Omental fat pad (tissue), 4 donors: ENCODE measurements around the gene PPP6R2. TPM values are rescaled to one million over a fixed set of nuclear protein-coding genes. Genes with fewer than 3 reads are reported as not detected.

Experiments
- ATAC-seq: fragments of 150-250 bp; one replicate; pipeline ENCODE4 v1.9.1; 2016; ENCODE audit warnings: mild to moderate bottlenecking, moderate library complexity; ENCODE audit not compliant: low FRiP score
- DNase-seq: peaks from one replicate; pipeline ENCODE4 v3.0.0-alpha.2; 2019; ENCODE audit warnings: low spot score
- total RNA-seq, 4 donors: library from RNA; depleted of rRNA; stranded (reverse); fragments of >200 nt; gene quantifications; one replicate each; pipeline ENCODE4 v1.1.0, GENCODE V29; 2016
- TF ChIP-seq, protein P1 (sequence below), 3 donors: fragments of 450-650 bp; IDR thresholded peaks; one replicate each; pipeline ENCODE4 v1.5.1; 2016 to 2017; ENCODE audit warnings: antibody characterized with exemption in 3 of 3, mild to moderate bottlenecking in 3 of 3, moderate library complexity in 2 of 3

The PPP6R2 gene
- total RNA-seq, 4 donors from 2014 or later, result 35.6 to 64.6 (median 41.7) TPM

DNA sequence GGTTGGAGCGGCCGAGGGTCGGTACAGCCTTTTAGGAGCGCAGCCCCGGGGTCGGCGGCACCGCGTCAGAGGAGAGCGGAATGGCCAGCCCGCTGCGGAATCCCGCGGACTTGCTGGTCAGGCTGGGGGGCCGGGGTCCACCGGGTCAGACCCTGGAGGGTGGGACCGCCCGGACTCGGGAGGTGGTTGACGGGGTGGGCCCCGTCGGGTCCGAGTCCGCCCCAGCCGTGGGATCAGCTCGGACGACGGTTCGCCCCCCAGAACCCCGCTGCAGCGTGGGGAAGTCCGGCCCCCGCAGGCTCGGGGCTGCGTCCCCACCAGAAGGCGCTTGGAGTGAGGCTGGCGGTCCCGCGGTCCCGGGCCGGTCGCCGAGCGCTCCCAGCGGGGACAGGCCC, 137.9 kb downstream of the PPP6R2 start:
- DNase-seq (no peak), ATAC-seq (no peak)
- TF ChIP-seq, protein P1, sequence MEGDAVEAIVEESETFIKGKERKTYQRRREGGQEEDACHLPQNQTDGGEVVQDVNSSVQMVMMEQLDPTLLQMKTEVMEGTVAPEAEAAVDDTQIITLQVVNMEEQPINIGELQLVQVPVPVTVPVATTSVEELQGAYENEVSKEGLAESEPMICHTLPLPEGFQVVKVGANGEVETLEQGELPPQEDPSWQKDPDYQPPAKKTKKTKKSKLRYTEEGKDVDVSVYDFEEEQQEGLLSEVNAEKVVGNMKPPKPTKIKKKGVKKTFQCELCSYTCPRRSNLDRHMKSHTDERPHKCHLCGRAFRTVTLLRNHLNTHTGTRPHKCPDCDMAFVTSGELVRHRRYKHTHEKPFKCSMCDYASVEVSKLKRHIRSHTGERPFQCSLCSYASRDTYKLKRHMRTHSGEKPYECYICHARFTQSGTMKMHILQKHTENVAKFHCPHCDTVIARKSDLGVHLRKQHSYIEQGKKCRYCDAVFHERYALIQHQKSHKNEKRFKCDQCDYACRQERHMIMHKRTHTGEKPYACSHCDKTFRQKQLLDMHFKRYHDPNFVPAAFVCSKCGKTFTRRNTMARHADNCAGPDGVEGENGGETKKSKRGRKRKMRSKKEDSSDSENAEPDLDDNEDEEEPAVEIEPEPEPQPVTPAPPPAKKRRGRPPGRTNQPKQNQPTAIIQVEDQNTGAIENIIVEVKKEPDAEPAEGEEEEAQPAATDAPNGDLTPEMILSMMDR (IDR thresholded peaks at IDR 0.05), result no peak

DNA sequence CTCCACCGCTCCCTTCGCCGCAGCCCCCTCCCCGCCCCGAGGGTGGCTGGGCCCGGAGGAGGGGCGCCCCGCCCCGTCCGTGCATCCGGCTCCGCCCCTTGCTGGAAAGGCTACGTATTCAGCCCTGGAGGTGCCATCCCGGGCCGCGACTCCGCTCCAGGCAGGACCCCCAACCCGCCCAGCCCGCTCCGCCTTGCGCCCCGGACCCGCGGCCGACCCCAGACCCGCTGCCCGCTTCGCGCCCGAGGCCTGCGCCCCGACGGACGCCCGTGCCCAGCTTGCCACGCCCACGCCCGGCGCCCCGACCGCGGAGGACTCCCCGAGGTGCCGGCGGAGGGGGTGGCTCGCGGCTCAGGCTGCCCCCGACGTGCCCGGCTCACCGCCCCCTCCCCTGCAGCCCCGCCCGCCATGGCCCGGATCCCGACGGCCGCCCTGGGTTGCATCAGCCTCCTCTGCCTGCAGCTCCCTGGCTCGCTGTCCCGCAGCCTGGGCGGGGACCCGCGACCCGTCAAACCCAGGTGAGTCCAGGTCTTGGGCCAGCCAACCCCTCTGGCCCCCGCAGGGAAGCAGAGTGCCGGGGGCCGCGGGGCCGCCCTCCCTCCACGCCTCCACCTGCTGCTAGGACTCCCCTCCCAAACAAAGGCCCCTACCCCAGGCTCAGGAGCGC, 138.4 kb downstream of the PPP6R2 start, which contains the start of gene ADM2:
ADM2 (plus strand) TSS at position 104 of the 667 bp plus-strand sequence; CDS start at position 409, 305 bp downstream.
- ATAC-seq (no peak), DNase-seq (no peak)
- TF ChIP-seq, protein P1 (IDR thresholded peaks at IDR 0.05), result no peak

DNA sequence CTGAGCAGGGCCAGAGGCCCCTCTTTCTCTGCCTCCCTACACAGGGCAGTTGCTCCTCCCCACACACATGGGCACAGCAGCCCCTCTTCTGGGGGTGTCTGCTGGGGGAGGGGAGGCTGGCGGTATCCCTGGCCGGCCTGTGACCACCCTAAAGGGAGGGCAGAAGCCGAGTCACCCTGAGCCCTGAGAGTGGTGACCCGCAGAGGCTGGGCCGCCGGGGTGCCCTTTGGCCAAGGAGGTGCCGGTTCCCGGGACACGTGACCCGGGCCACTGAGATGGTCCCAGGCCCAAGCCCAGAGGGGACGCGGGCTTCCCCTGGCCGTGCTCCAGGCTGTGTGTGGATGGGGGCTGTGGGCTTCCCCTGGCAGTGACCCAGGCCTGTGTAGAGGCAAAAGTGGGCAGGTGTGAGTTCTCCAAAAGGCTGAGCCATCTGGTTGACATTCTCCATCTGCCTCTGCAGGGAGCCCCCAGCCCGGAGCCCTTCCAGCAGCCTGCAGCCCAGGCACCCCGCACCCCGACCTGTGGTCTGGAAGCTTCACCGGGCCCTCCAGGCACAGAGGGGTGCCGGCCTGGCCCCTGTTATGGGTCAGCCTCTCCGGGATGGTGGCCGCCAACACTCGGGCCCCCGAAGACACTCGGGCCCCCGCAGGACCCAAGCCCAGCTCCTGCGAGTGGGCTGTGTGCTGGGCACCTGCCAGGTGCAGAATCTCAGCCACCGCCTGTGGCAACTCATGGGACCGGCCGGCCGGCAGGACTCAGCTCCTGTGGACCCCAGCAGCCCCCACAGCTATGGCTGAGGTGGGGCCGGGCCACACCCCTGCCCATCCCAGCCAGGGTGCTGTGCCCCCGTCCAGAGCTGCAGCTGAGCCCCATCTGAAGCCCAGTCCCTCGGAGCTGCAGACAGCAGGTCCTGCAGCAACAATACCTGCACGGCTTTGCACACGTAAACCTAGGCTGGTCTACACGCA, 139.3 kb downstream of the PPP6R2 start:
- TF ChIP-seq, protein P1 (IDR thresholded peaks at IDR 0.05), result no peak
- DNase-seq (no peak), ATAC-seq (no peak)

DNA sequence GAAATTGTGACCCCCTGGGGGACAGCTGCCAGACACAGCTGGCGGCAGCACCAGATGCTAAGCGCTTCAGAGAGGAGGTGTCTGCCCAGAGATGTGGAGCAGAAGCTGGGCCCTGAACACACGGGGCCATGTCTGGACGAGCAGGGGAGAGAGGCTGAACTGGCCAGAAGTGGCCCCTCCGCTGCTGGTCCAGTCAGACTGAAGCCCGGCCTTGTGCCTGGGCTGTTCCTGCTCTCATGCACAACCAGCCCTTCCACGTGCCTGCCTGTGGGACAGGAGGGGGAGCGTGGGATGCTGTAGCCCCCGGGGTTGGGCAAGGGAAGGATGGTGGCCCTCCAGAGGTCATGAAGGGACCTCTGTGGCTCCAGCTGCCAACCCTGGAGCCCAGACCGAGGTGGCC, 140.0 kb downstream of the PPP6R2 start:
- DNase-seq (no peak), ATAC-seq (no peak)
- TF ChIP-seq, protein P1 (IDR thresholded peaks at IDR 0.05), result no peak

DNA sequence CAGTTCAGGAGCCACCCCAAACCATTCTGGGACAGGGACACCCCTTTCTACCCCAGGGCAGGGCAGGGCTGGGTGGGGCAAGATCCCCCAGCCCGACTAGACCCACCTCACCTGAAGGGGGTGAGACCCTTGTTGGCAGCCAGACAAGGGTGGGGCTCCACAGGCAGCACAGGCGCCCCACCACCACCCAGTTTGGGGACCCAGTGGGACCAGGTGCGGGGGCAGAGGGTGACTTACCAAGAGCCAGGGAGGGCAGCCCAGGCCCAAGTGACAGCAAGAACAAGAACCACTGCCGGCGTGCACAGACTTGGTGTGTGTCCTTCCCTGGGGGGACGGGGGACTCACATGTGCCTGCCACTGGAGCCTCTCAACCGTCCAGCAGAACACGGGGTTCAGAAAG, 140.4 kb downstream of the PPP6R2 start:
- DNase-seq (no peak), ATAC-seq (no peak)
- TF ChIP-seq, protein P1 (IDR thresholded peaks at IDR 0.05), result no peak

DNA sequence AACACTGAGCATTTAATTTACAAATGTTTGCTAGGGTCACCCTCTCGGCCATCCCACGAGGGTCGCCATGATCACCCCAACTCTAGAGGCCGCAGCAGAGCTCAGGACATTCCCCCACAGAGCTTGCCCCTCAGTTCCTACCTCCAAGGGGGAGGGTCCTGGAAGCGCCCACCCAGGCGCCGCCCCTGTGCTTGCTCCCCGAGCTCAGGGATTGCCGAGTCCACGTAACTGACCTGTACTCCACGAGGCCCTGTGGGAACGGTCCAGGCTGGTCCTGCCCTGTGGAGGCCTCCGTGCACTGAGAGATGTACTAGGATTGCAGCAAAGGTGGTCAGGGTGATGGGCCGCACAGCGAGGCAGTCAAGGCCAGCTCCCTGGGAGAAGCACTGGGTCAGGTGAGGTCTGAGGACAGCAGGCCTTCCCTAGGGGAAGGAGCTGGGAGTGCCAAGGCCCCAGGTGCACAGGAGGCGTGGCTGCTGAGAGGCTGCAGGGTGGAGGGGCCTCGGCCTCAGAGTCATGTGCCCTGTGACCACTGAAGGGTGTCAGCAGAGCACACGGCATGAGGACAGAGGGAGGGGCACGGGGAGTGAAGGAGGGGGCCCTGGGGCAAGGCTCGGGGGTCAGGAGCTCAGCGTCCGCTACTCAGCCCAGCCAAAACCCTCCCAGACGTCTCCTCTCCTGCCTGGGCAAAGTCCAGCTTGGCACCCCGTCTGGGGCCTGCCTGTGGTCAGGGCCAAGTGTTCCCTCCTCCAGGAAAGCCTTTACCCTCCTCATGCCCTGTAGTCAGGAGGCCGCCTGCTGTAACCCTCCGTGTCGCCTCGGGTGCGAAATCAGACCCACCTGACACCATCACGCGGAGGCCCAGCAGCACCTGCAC, 141.1 kb downstream of the PPP6R2 start:
- DNase-seq (no peak), ATAC-seq (no peak)
- TF ChIP-seq, protein P1 (IDR thresholded peaks at IDR 0.05), result no peak
